GM12891 (cell line): ENCODE measurements around the gene TANGO6.

Experiments
- POLR2A ChIP-seq: IDR thresholded peaks from 2 replicates; pipeline ENCODE4 v1.6.1; 2011; ENCODE audit warnings: low read depth, low read length, control low read depth
- POLR2AphosphoS5 ChIP-seq: IDR thresholded peaks from 2 replicates; pipeline ENCODE4 v1.6.1; 2011; ENCODE audit warnings: low read depth, low read length, control low read depth
- TAF1 ChIP-seq: IDR thresholded peaks from 2 replicates; pipeline ENCODE4 v1.6.1; 2011; ENCODE audit warnings: low read depth, low read length, control low read depth

DNA sequence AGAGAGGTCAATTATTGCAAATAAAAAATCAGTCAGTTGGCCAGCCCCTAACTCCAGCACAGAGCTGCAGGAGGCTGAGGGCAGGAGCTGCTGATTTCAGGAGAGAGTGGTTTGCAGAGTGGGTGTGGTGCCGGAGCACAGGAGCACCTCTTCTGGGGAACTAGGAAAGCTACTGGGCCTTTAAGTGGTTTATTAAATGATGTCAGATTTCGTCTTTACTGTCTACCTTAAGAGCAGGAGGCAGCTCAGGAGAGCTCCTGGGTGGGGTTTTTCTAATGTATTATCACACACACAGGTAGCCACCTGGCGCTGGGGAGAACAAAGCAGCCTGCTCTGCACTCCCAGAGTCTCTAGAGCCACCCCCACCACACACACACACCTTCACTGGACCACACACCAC, 250.6 kb downstream of the TANGO6 start:
- no peak for TF ChIP-seq TAF1
- no peak for TF ChIP-seq POLR2A
- TF ChIP-seq POLR2AphosphoS5, result no peak
